Measurements from ENCODE around the gene PTBP3.

The PTBP3 gene

GRCh38 chr9:112361601-112362000, 28.2 kb upstream of the PTBP3 start:
- TF ChIP-seq CTCF (IDR thresholded peaks at IDR 0.05; ENCODE audit: low read depth, low read length, missing control alignments) = no peak
- Histone ChIP-seq H3K27ac (no peak overlapping the region), H3K27me3 (replicated peaks) (no peaks in the 10 kb centered on the region), H3K36me3 (replicated peaks) (no peaks in the 10 kb centered on the region), H3K4me3 (ENCODE audit: low read depth, low read length) (no peak overlapping the region)
- DNase-seq = no peak
- in situ Hi-C loops (cut with HindIII; ENCODE audit: low pct_ligation_motif_present, low sequenced_read_pairs) = loop anchor here (25.0 kb wide), 1 partner anchor 249 kb away; no protein-coding TSS in a partner anchor

- in situ Hi-C loops (cut with HindIII; ENCODE audit: low pct_ligation_motif_present, low sequenced_read_pairs) = loop anchor here (25.0 kb wide), 1 partner anchor 248 kb away; no protein-coding TSS in a partner anchor
- Histone ChIP-seq H3K27ac (no peak overlapping the region), H3K36me3 (replicated peaks) (no peaks in the 10 kb centered on the region), H3K27me3 (replicated peaks) (no peaks in the 10 kb centered on the region), H3K4me3 (ENCODE audit: low read depth, low read length) (no peak overlapping the region)
- no peak for TF ChIP-seq CTCF (IDR thresholded peaks at IDR 0.05; ENCODE audit: low read depth, low read length, missing control alignments)
- DNase-seq = no peak
Measured at GRCh38 chr9:112360047-112360804, 26.8 kb upstream of the PTBP3 start.

GRCh38 chr9:112355427-112355897, 22.0 kb upstream of the PTBP3 start:
- in situ Hi-C loops (cut with HindIII; ENCODE audit: low pct_ligation_motif_present, low sequenced_read_pairs) = loop anchor here (25.0 kb wide), 1 partner anchor 243 kb away; no protein-coding TSS in a partner anchor
- Histone ChIP-seq H3K27me3 (replicated peaks) (no peaks in the 10 kb centered on the region), H3K4me3 (ENCODE audit: low read depth, low read length) (no peak overlapping the region), H3K27ac (no peak overlapping the region), H3K36me3 (replicated peaks) (no peaks in the 10 kb centered on the region)
- no peak for TF ChIP-seq CTCF (IDR thresholded peaks at IDR 0.05; ENCODE audit: low read depth, low read length, missing control alignments)
- DNase-seq = no peak

GRCh38 chr9:112354081-112354743, 20.8 kb upstream of the PTBP3 start:
- Histone ChIP-seq H3K4me3 (ENCODE audit: low read depth, low read length) (no peak overlapping the region), H3K27ac (no peak overlapping the region), H3K27me3 (replicated peaks) (no peaks in the 10 kb centered on the region), H3K36me3 (replicated peaks) (no peaks in the 10 kb centered on the region)
- no peak for TF ChIP-seq CTCF (IDR thresholded peaks at IDR 0.05; ENCODE audit: low read depth, low read length, missing control alignments)
- in situ Hi-C loops (cut with HindIII; ENCODE audit: low pct_ligation_motif_present, low sequenced_read_pairs) = loop anchor here (25.0 kb wide), 1 partner anchor 242 kb away; no protein-coding TSS in a partner anchor
- DNase-seq = no peak

- Histone ChIP-seq H3K36me3 (replicated peaks) (no peaks in the 10 kb centered on the region), H3K4me3 (ENCODE audit: low read depth, low read length) (no peak overlapping the region), H3K27ac (no peak overlapping the region), H3K27me3 (replicated peaks) (no peaks in the 10 kb centered on the region)
- in situ Hi-C loops (cut with HindIII; ENCODE audit: low pct_ligation_motif_present, low sequenced_read_pairs) = loop anchor here (25.0 kb wide), 1 partner anchor 240 kb away; no protein-coding TSS in a partner anchor
- DNase-seq = no peak
- no peak for TF ChIP-seq CTCF (IDR thresholded peaks at IDR 0.05; ENCODE audit: low read depth, low read length, missing control alignments)
Measured at GRCh38 chr9:112352209-112352608, 18.8 kb upstream of the PTBP3 start.
